ENCODE results near the gene FCRL3.
"Not testable (repeated sequence)": the region's sequence is repeated elsewhere in the genome, so short reads cannot be mapped to it uniquely, and the experiment has no call there.

The FCRL3 gene, protein sequence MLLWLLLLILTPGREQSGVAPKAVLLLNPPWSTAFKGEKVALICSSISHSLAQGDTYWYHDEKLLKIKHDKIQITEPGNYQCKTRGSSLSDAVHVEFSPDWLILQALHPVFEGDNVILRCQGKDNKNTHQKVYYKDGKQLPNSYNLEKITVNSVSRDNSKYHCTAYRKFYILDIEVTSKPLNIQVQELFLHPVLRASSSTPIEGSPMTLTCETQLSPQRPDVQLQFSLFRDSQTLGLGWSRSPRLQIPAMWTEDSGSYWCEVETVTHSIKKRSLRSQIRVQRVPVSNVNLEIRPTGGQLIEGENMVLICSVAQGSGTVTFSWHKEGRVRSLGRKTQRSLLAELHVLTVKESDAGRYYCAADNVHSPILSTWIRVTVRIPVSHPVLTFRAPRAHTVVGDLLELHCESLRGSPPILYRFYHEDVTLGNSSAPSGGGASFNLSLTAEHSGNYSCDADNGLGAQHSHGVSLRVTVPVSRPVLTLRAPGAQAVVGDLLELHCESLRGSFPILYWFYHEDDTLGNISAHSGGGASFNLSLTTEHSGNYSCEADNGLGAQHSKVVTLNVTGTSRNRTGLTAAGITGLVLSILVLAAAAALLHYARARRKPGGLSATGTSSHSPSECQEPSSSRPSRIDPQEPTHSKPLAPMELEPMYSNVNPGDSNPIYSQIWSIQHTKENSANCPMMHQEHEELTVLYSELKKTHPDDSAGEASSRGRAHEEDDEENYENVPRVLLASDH

GRCh38 chr1:157700732-157701131, at the start of gene FCRL3:
FCRL3 (minus strand) TSS chr1:157700769; CDS start chr1:157700489, 280 bp downstream.
- TF ChIP-seq, protein P1, sequence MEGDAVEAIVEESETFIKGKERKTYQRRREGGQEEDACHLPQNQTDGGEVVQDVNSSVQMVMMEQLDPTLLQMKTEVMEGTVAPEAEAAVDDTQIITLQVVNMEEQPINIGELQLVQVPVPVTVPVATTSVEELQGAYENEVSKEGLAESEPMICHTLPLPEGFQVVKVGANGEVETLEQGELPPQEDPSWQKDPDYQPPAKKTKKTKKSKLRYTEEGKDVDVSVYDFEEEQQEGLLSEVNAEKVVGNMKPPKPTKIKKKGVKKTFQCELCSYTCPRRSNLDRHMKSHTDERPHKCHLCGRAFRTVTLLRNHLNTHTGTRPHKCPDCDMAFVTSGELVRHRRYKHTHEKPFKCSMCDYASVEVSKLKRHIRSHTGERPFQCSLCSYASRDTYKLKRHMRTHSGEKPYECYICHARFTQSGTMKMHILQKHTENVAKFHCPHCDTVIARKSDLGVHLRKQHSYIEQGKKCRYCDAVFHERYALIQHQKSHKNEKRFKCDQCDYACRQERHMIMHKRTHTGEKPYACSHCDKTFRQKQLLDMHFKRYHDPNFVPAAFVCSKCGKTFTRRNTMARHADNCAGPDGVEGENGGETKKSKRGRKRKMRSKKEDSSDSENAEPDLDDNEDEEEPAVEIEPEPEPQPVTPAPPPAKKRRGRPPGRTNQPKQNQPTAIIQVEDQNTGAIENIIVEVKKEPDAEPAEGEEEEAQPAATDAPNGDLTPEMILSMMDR (IDR thresholded peaks at IDR 0.05; ENCODE audit: low read depth, low read length): no peak
- no peak within 1 kb of the TSS for H3K4me3 ChIP-seq (ENCODE audit: low read depth, low read length)

DNA sequence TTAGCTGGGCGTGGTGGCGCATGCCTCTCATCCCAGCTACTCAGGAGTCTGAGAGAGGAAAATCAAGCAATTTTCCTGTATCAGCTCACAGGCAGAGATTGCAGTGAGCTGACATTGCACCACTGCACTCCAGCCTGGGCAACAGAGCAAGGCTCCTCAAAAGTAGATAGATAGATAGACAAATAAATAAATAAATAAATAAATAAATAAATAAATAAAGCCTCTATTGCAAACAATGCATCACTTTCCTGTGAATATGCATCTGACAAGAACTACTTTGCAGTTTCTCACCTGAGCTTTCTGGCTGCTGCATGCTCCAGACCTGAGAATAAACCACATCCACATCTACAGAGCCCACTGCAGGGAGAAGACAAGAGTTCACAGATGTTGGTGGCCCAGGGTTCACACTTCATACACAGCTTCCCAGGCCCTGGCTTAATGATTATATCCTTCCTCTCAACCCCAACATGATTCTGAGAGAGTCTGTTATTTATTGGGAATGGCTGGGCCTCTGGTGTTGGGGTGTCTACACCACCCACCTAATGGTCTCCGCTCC, 47.8 kb upstream of the FCRL3 start:
- H3K4me3 ChIP-seq (ENCODE audit: low read depth, low read length): no peak overlapping the region
- TF ChIP-seq, protein P1 (IDR thresholded peaks at IDR 0.05; ENCODE audit: low read depth, low read length): no peak

DNA sequence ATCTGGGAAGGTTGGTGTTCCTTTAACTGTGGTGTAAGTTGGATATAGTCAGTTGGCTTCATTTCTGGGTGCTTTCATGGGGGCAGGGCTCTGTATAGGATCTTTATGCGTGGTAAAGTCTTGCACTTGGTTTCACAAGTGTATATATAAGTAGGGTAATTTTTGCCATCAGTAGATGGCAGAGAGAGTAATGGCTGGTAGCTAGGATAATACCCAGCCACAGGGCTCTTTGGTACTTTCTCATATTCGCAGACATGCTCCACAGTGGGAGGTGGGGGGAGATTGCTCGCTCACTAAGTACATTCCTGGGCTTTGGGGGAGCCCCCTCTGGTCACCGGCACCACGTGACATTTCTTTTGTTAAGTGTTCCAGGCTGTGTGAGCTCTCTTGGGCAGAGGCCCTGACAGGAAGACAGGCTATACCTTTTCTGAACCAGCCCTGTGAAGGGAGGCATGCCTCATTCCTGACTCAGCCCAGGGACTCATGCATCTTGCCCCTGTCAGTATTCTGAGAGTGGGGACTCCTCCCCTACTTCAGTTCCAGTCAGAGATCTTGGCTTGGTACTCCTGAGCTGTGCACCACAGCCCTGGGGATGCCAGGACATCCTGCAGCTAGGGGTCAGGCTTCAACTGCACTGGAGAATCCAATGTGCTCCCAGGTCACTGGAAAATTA, 38.8 kb upstream of the FCRL3 start:
- TF ChIP-seq, protein P1 (IDR thresholded peaks at IDR 0.05; ENCODE audit: low read depth, low read length): no peak
- H3K4me3 ChIP-seq (ENCODE audit: low read depth, low read length): no peak overlapping the region

DNA sequence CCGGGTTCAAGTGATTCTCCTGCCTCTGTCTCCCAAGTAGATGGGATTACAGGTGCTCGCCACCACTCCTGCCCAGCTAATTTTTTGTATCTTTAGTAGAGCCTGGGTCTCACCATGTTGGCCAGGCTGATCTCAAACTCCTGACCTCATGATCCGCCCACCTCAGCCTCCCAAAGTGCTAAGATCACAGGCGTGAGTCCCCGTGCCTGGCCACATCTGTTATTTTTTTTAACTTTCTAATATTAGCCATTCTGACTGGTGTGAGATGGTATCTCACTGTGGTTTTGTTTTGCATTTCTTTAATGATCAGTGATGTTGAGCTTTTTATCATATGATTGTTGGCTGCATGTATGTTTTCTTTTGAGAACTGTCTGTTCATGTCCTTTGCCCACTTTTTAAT, 35.4 kb upstream of the FCRL3 start:
- H3K4me3 ChIP-seq (ENCODE audit: low read depth, low read length): not testable (repeated sequence)

- TF ChIP-seq, protein P1 (IDR thresholded peaks at IDR 0.05; ENCODE audit: low read depth, low read length): no peak
- H3K4me3 ChIP-seq (ENCODE audit: low read depth, low read length): no peak overlapping the region
These were observed 33.8 kb upstream of the FCRL3 start for GRCh38 chr1:157734321-157734720.

DNA sequence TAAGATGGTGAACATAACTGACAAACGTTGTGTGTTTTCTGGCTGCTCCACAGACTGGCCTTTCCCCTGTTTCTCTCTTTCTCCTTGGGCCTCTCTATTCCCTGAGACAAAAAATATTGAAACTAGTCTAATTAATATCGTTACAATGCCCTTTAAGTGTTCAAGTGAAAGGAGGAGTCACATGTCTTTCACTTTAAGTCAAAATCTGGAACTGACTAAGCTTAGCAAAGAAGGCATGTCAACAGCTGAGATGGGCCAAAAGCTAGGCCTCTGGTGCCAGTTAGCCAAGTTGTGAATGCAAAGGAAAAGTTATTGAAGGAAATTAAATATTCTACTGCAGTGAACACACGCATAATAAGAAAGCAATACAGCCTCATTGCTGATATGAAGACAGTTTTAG, 32.2 kb upstream of the FCRL3 start:
- TF ChIP-seq, protein P1 (IDR thresholded peaks at IDR 0.05; ENCODE audit: low read depth, low read length): no peak

GRCh38 chr1:157725221-157725577, 24.6 kb upstream of the FCRL3 start:
- no peak overlapping the region for H3K4me3 ChIP-seq (ENCODE audit: low read depth, low read length)

More for the DNA sequence above, 32.2 kb upstream of the FCRL3 start:
- H3K4me3 ChIP-seq (ENCODE audit: low read depth, low read length): no peak overlapping the region

More at GRCh38 chr1:157725221-157725577, 24.6 kb upstream of the FCRL3 start:
- TF ChIP-seq, protein P1 (IDR thresholded peaks at IDR 0.05; ENCODE audit: low read depth, low read length): no peak

Measured in WI38 (cell line).